Testis (tissue), 3 donors: Measurements from ENCODE around the gene LCOR. TPM values are rescaled to one million over a fixed set of nuclear protein-coding genes. Genes with fewer than 3 reads are reported as not detected.

ENCODE experiments used
- DNase-seq: peaks from one replicate; pipeline ENCODE4 v3.0.0-alpha.2; 2019
- H3K27ac ChIP-seq, 2 donors: fragments of 200-600 bp; sonication (generic); one replicate each; pipeline ENCODE4 v1.5.1; 2019
- H3K27me3 ChIP-seq: fragments of 200-600 bp; sonication (generic); one replicate; pipeline ENCODE4 v1.5.1; 2019
- H3K36me3 ChIP-seq: fragments of 200-600 bp; sonication (generic); one replicate; pipeline ENCODE4 v1.5.1; 2017; ENCODE audit warnings: low read depth; ENCODE audit errors: missing control alignments
- H3K4me1 ChIP-seq: fragments of 200-600 bp; sonication (generic); one replicate; pipeline ENCODE4 v1.5.1; 2019
- H3K4me3 ChIP-seq, 2 donors: fragments of 200-600 bp; sonication (generic); one replicate each; pipeline ENCODE4 v1.5.1; 2017 to 2019
- H3K9me3 ChIP-seq: fragments of 200-600 bp; sonication (generic); one replicate; pipeline ENCODE4 v1.5.1; 2017
- CTCF ChIP-seq, 3 experiments: fragments of 450-650 bp in 2 of 3; fragments of 200-600 bp in 1 of 3; sonication (generic) in 1 of 3; IDR thresholded peaks; one replicate each; pipeline ENCODE4 v1.5.1; 2016 to 2019; ENCODE audit warnings: antibody characterized with exemption in 3 of 3, mild to moderate bottlenecking in 2 of 3, moderate library complexity in 1 of 3
- POLR2A ChIP-seq: fragments of 450-650 bp; IDR thresholded peaks from one replicate; pipeline ENCODE4 v1.6.1; 2017; ENCODE audit warnings: antibody characterized with exemption, mild to moderate bottlenecking, moderate library complexity
- WGBS, 2 donors: methylation state at CpG; one replicate each; pipeline ENCODE4 v1.1.5; 2018; 5-methylcytosine and 5-hydroxymethylcytosine counted together
- intact Hi-C: fragments of 100-400 bp; cut with DNase I; formaldehyde crosslinking; loops from one replicate; pipeline ENCODE4 v1.15.1; 2023; ENCODE audit warnings: low total_unique reads
- polyA plus RNA-seq: library from polyadenylated mRNA; stranded (reverse); fragments of 350-450 nt; fragmentation: Illumina TruSeq; extraction: RNeasy Lipid Tissue Mini Kit (QIAGEN cat#74804); gene quantifications from one replicate; pipeline ENCODE4 v1.2.3, GENCODE V29; 2014; ENCODE audit warnings: low read depth, low replicate concordance; ENCODE audit not compliant: insufficient read depth
- total RNA-seq, 2 donors: library from RNA; depleted of rRNA; stranded (reverse); fragments of >200 nt; gene quantifications; one replicate each; pipeline ENCODE4 v1.2.3, GENCODE V29; 2016

LCOR gene
- total and polyA plus RNA-seq, 3 donors from 2014 or later, result 11.6 to 68.3 (median 40.0) TPM

- WGBS, 2 donors, result 81 to 86% methylated on average over 5 of the region's 5 CpGs
- no peaks in the 10 kb centered on the region for H3K9me3 ChIP-seq
- no peaks in the 10 kb centered on the region for H3K27me3 ChIP-seq
- TF ChIP-seq POLR2A, result no peak
- no peak for TF ChIP-seq CTCF (IDR thresholded peaks at IDR 0.05)
- intact Hi-C loops, result no loop called here
- no peaks in the 10 kb centered on the region for H3K36me3 ChIP-seq
- no peak overlapping the region for H3K27ac ChIP-seq
- no peak overlapping the region for H3K4me3 ChIP-seq
- DNase-seq, result no peak
- no peaks in the 10 kb centered on the region for H3K4me1 ChIP-seq
These were observed 11.3 kb upstream of the LCOR start for GRCh38 chr10:96820765-96821164.

DNA sequence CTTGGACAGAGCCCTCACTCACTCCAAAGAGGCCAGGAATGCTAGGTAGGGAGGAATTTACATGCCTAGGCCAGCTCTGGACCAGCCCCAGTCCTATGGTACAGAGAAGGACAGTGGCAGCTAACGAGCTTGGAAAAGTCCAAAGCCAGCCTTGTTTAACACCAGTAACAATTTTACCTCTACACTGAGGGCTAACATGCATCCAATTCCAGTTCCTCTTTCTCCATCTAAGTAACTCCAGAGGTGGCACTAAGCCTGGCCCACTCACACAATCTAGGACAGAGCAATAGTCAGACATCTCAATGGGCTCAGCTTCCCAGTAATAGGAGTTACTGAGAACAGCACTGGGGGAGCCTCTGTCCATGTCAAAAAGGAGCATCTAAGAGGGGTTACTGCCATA is 5.7 kb upstream of the LCOR start:
- H3K4me3 ChIP-seq, result no peak overlapping the region
- WGBS, 2 donors, result 78 to 94% methylated on average over 1 of the region's 1 CpG
- no peaks in the 10 kb centered on the region for H3K27me3 ChIP-seq
- no peaks in the 10 kb centered on the region for H3K9me3 ChIP-seq
- no peaks in the 10 kb centered on the region for H3K36me3 ChIP-seq
- H3K27ac ChIP-seq, result no peak overlapping the region
- DNase-seq, result no peak
- H3K4me1 ChIP-seq, result no peaks in the 10 kb centered on the region
- no peak for TF ChIP-seq CTCF (IDR thresholded peaks at IDR 0.05)
- TF ChIP-seq POLR2A, result no peak
- intact Hi-C loops, result no loop called here

GRCh38 chr10:96828609-96829008 is 3.5 kb upstream of the LCOR start:
- H3K36me3 ChIP-seq, result no peaks in the 10 kb centered on the region
- H3K27me3 ChIP-seq, result no peaks in the 10 kb centered on the region
- peaks cover under 1% of the 10 kb centered on the region for H3K4me1 ChIP-seq
- no peak overlapping the region for H3K27ac ChIP-seq
- intact Hi-C loops, result no loop called here
- no peak overlapping the region for H3K4me3 ChIP-seq
- DNase-seq, result no peak
- H3K9me3 ChIP-seq, result no peaks in the 10 kb centered on the region
- TF ChIP-seq POLR2A (no peak), CTCF (IDR thresholded peaks at IDR 0.05) (no peak)
- 92 to 93% methylated on average over 5 of the region's 5 CpGs for WGBS, 2 donors

GRCh38 chr10:96829029-96829773 is 2.9 kb upstream of the LCOR start:
- Histone ChIP-seq H3K27me3 (no peaks in the 10 kb centered on the region), H3K9me3 (no peaks in the 10 kb centered on the region), H3K27ac (no peak overlapping the region), H3K4me1 (peaks cover 5% of the 10 kb centered on the region), H3K36me3 (no peaks in the 10 kb centered on the region), H3K4me3 (no peak overlapping the region)
- intact Hi-C loops, result no loop called here
- TF ChIP-seq POLR2A (no peak), CTCF (IDR thresholded peaks at IDR 0.05) (no peak)
- no peak for DNase-seq
- 75 to 77% methylated on average over 5 of the region's 5 CpGs for WGBS, 2 donors
